HepG2 (cell line): ENCODE measurements around the gene PALM. TPM values are rescaled to one million over a fixed set of nuclear protein-coding genes. Genes with fewer than 3 reads are reported as not detected.

Source experiments
- BCL6 ChIP-seq: IDR thresholded peaks from 2 replicates; pipeline ENCODE4 v1.6.1; 2016; ENCODE audit warnings: missing genetic modification reagents, missing compliant biosample characterization
- CREB1 ChIP-seq, 2 experiments: fragments of 450-650 bp in 1 of 2; IDR thresholded peaks; 2 replicates each; pipeline ENCODE4 v1.6.1; 2016 to 2017; ENCODE audit warnings: control low read depth in 1 of 2, mild to moderate bottlenecking in 1 of 2, missing compliant biosample characterization in 1 of 2, missing genetic modification characterization in 1 of 2
- HNRNPL ChIP-seq: fragments of 200-400 bp; formaldehyde crosslinking; IDR thresholded peaks from 2 replicates; pipeline ENCODE4 v1.6.1; 2017; ENCODE audit warnings: mild to moderate bottlenecking, low read depth, low read length
- MTA3 ChIP-seq: sonication (generic); formaldehyde crosslinking; IDR thresholded peaks from 2 replicates; pipeline ENCODE4 v1.4.0; 2020; ENCODE audit warnings: missing genetic modification reagents
- RFX1 ChIP-seq: fragments of 450-650 bp; IDR thresholded peaks from 2 replicates; pipeline ENCODE4 v1.6.1; 2017
- RFXAP ChIP-seq: sonication (generic); formaldehyde crosslinking; IDR thresholded peaks from 2 replicates; pipeline ENCODE4 v1.4.0; 2020; ENCODE audit warnings: missing genetic modification reagents, borderline replicate concordance
- SRF ChIP-seq: IDR thresholded peaks from 2 replicates; pipeline ENCODE4 v1.6.1; 2011; ENCODE audit warnings: mild to moderate bottlenecking, low read depth, low read length, moderate library complexity
- STAG1 ChIP-seq: sonication (generic); formaldehyde crosslinking; IDR thresholded peaks from 2 replicates; pipeline ENCODE4 v1.4.0; 2020; ENCODE audit warnings: missing genetic modification reagents
- SUZ12 ChIP-seq: fragments of 150-350 bp; IDR thresholded peaks from 2 replicates; pipeline ENCODE4 v1.6.1; 2014; ENCODE audit warnings: low read depth, low read length
- XRCC5 ChIP-seq: fragments of 200-400 bp; formaldehyde crosslinking; optimal IDR thresholded peaks from 2 replicates; pipeline ENCODE3; 2017; ENCODE audit warnings: mild to moderate bottlenecking, low read length
- ZFP36L2 ChIP-seq: sonication (generic); formaldehyde crosslinking; IDR thresholded peaks from 2 replicates; pipeline ENCODE4 v1.4.0; 2020; ENCODE audit warnings: missing genetic modification reagents
- ZNF20 ChIP-seq: sonication (generic); formaldehyde crosslinking; IDR thresholded peaks from 2 replicates; pipeline ENCODE4 v1.4.0; 2020; ENCODE audit warnings: mild to moderate bottlenecking, moderate library complexity, missing genetic modification reagents
- ZNF570 ChIP-seq: sonication (generic); formaldehyde crosslinking; IDR thresholded peaks from 2 replicates; pipeline ENCODE4 v1.4.0; 2020; ENCODE audit warnings: mild to moderate bottlenecking, missing genetic modification reagents, borderline replicate concordance
- ZNF678 ChIP-seq: sonication (generic); formaldehyde crosslinking; IDR thresholded peaks from 2 replicates; pipeline ENCODE4 v1.4.0; 2020; ENCODE audit warnings: mild to moderate bottlenecking, missing genetic modification reagents
- ZNF768 ChIP-seq: sonication (generic); formaldehyde crosslinking; IDR thresholded peaks from 2 replicates; pipeline ENCODE4 v1.4.0; 2020; ENCODE audit warnings: missing genetic modification reagents
- ZNF792 ChIP-seq: IDR thresholded peaks from 2 replicates; pipeline ENCODE4 v1.6.1; 2016
- ZNF839 ChIP-seq: sonication (generic); formaldehyde crosslinking; IDR thresholded peaks from 2 replicates; pipeline ENCODE4 v1.4.0; 2020; ENCODE audit warnings: missing genetic modification reagents, mild to moderate bottlenecking, borderline replicate concordance
- ZSCAN25 ChIP-seq: sonication (generic); formaldehyde crosslinking; IDR thresholded peaks from 2 replicates; pipeline ENCODE4 v1.8.0; 2022; ENCODE audit warnings: mild to moderate bottlenecking, missing genetic modification reagents
- polyA plus RNA-seq, 8 experiments: library from polyadenylated mRNA; depleted of rRNA in 3 of 8; stranded (reverse) in 7 of 8; unstranded in 1 of 8; fragments of >200 nt; fragmentation: Illumina TruSeq in 4 of 8; extraction: Trizol in 4 of 8; gene quantifications; 2 replicates each; pipeline versions ENCODE4 v1.2.1 to v1.2.3, GENCODE V29; 2011 to 2016; ENCODE audit warnings: low read depth in 4 of 8, missing spikeins in 1 of 8, mixed read lengths in 1 of 8; ENCODE audit not compliant: insufficient read depth in 1 of 8
- total RNA-seq, 5 experiments: library from RNA; depleted of rRNA; stranded (reverse); fragments of >200 nt; fragmentation: Illumina TruSeq; extraction: Trizol; gene quantifications; 2 replicates each; pipeline ENCODE4 v1.2.3, GENCODE V29; 2016; ENCODE audit warnings: low read depth in 1 of 5
- TF ChIP-seq, protein P1 (sequence below): sonication (generic); formaldehyde crosslinking; IDR thresholded peaks from 2 replicates; pipeline ENCODE4 v1.9.0; 2021; ENCODE audit warnings: missing genetic modification reagents, mild to moderate bottlenecking, borderline replicate concordance
- TF ChIP-seq, protein P2 (sequence below): sonication (generic); formaldehyde crosslinking; IDR thresholded peaks from 2 replicates; pipeline ENCODE4 v1.4.0; 2020; ENCODE audit warnings: missing genetic modification reagents
- TF ChIP-seq, protein P3 (sequence below): sonication (generic); formaldehyde crosslinking; IDR thresholded peaks from 2 replicates; pipeline ENCODE4 v1.5.0; 2020; ENCODE audit warnings: missing genetic modification reagents
- TF ChIP-seq, protein P4 (sequence below): sonication (generic); formaldehyde crosslinking; IDR thresholded peaks from 2 replicates; pipeline ENCODE4 v1.5.1; 2020; ENCODE audit warnings: mild to moderate bottlenecking, missing genetic modification reagents, moderate library complexity

Gene PALM
- total and polyA plus RNA-seq, 2 of the 13 experiments (the other 11 are each of a cell fraction or from before 2014, with no cell fraction given) = 4.0 to 9.7 TPM

DNA sequence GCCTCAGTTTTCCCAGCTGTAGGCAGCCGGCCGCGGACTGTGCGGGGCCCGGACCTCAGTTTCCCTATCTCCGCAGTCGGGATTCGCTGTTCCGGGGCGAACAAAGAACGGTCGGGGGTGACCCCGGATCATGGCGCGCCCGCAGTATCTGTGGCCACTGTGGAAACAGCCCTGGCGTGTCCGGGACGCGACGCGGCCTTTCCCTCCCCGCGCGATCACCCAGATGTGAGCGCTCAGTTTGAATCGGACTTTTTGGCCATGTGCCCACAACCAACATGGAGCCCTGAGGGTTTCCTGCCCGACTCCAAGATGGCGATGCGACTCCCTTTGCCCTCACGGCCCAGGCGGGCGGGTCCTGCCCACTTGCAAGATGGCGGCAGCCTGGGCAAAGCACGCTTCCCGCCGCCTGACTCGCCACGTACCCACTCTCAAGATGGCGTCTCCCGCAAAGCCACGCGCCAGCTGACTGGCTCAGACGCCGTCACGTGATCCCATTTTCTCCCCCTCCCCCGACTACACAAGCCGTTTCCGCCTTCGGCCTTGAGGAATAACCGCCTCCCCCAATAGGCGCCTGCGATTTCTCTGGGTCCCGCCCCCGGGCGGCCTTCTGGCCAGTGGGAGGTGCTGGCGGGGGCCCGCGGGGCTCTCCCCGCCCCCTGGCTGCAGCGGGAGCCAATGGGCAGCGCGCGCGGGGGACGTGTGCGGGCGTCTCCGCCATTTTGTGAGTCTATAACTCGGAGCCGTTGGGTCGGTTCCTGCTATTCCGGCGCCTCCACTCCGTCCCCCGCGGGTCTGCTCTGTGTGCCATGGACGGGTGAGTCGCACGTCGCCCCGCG lies 88.2 kb downstream of the PALM start, which contains the start of gene PTBP1 (continued):
- no peak for TF ChIP-seq RFX1
- peak; percentile 75 for TF ChIP-seq XRCC5
- peak; percentile 74; the same call in 1 of the 2 replicates for TF ChIP-seq ZNF792 (CRISPR knock-in tag)
- TF ChIP-seq STAG1 (CRISPR knock-in tag) = peak; percentile 4; the same call in 1 of the 2 replicates
- TF ChIP-seq, protein P1, sequence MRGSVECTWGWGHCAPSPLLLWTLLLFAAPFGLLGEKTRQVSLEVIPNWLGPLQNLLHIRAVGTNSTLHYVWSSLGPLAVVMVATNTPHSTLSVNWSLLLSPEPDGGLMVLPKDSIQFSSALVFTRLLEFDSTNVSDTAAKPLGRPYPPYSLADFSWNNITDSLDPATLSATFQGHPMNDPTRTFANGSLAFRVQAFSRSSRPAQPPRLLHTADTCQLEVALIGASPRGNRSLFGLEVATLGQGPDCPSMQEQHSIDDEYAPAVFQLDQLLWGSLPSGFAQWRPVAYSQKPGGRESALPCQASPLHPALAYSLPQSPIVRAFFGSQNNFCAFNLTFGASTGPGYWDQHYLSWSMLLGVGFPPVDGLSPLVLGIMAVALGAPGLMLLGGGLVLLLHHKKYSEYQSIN = no peak
- TF ChIP-seq HNRNPL = peak; percentile 86
- TF ChIP-seq SRF = no peak
- TF ChIP-seq ZNF768 (CRISPR knock-in tag) = no peak
- TF ChIP-seq, protein P2, sequence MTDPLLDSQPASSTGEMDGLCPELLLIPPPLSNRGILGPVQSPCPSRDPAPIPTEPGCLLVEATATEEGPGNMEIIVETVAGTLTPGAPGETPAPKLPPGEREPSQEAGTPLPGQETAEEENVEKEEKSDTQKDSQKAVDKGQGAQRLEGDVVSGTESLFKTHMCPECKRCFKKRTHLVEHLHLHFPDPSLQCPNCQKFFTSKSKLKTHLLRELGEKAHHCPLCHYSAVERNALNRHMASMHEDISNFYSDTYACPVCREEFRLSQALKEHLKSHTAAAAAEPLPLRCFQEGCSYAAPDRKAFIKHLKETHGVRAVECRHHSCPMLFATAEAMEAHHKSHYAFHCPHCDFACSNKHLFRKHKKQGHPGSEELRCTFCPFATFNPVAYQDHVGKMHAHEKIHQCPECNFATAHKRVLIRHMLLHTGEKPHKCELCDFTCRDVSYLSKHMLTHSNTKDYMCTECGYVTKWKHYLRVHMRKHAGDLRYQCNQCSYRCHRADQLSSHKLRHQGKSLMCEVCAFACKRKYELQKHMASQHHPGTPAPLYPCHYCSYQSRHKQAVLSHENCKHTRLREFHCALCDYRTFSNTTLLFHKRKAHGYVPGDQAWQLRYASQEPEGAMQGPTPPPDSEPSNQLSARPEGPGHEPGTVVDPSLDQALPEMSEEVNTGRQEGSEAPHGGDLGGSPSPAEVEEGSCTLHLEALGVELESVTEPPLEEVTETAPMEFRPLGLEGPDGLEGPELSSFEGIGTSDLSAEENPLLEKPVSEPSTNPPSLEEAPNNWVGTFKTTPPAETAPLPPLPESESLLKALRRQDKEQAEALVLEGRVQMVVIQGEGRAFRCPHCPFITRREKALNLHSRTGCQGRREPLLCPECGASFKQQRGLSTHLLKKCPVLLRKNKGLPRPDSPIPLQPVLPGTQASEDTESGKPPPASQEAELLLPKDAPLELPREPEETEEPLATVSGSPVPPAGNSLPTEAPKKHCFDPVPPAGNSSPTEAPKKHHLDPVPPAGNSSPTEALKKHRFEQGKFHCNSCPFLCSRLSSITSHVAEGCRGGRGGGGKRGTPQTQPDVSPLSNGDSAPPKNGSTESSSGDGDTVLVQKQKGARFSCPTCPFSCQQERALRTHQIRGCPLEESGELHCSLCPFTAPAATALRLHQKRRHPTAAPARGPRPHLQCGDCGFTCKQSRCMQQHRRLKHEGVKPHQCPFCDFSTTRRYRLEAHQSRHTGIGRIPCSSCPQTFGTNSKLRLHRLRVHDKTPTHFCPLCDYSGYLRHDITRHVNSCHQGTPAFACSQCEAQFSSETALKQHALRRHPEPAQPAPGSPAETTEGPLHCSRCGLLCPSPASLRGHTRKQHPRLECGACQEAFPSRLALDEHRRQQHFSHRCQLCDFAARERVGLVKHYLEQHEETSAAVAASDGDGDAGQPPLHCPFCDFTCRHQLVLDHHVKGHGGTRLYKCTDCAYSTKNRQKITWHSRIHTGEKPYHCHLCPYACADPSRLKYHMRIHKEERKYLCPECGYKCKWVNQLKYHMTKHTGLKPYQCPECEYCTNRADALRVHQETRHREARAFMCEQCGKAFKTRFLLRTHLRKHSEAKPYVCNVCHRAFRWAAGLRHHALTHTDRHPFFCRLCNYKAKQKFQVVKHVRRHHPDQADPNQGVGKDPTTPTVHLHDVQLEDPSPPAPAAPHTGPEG (CRISPR knock-in tag) = peak; percentile 69
- no peak for TF ChIP-seq ZFP36L2 (CRISPR knock-in tag)
- peak; percentile 87 for TF ChIP-seq CREB1 (IDR thresholded peaks at IDR 0.05)
- peak; percentile 83 for TF ChIP-seq CREB1 (CRISPR knock-in tag; IDR thresholded peaks at IDR 0.05)
- TF ChIP-seq MTA3 = no peak
- TF ChIP-seq, protein P3, sequence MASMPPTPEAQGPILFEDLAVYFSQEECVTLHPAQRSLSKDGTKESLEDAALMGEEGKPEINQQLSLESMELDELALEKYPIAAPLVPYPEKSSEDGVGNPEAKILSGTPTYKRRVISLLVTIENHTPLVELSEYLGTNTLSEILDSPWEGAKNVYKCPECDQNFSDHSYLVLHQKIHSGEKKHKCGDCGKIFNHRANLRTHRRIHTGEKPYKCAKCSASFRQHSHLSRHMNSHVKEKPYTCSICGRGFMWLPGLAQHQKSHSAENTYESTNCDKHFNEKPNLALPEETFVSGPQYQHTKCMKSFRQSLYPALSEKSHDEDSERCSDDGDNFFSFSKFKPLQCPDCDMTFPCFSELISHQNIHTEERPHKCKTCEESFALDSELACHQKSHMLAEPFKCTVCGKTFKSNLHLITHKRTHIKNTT = no peak
- peak; percentile 53; the same call in 1 of the 2 replicates for TF ChIP-seq RFXAP
- TF ChIP-seq ZNF839 = no peak
- no peak for TF ChIP-seq SUZ12
- no peak for TF ChIP-seq ZNF20 (CRISPR knock-in tag)
- peak; percentile 71; the same call in 1 of the 2 replicates for TF ChIP-seq ZSCAN25
- TF ChIP-seq, protein P4, sequence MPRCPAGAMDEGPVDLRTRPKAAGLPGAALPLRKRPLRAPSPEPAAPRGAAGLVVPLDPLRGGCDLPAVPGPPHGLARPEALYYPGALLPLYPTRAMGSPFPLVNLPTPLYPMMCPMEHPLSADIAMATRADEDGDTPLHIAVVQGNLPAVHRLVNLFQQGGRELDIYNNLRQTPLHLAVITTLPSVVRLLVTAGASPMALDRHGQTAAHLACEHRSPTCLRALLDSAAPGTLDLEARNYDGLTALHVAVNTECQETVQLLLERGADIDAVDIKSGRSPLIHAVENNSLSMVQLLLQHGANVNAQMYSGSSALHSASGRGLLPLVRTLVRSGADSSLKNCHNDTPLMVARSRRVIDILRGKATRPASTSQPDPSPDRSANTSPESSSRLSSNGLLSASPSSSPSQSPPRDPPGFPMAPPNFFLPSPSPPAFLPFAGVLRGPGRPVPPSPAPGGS (CRISPR knock-in tag) = no peak
- no peak for TF ChIP-seq ZNF678 (CRISPR knock-in tag)
- no peak for TF ChIP-seq BCL6
- TF ChIP-seq ZNF570 (CRISPR knock-in tag) = no peak
